Loucy (cell line): ENCODE measurements around the gene NFYB.

ENCODE experiments used
- H2AFZ ChIP-seq: fragments of 200-600 bp; sonication (generic); 2 replicates; pipeline ENCODE4 v1.6.0; 2016; ENCODE audit warnings: antibody characterized with exemption, mild to moderate bottlenecking, low read length, moderate library complexity
- H3F3A ChIP-seq: fragments of 200-600 bp; 2 replicates; pipeline ENCODE4 v1.6.0; 2016; ENCODE audit warnings: antibody characterized with exemption, low read depth, mild to moderate bottlenecking
- H3K27me3 ChIP-seq: fragments of 200-600 bp; sonication (generic); 2 replicates; pipeline ENCODE4 v1.6.1; 2014; ENCODE audit warnings: low read length, mild to moderate bottlenecking; ENCODE audit not compliant: insufficient read depth, poor library complexity, severe bottlenecking
- H3K36me3 ChIP-seq: fragments of 200-600 bp; sonication (generic); 2 replicates; pipeline ENCODE4 v1.6.1; 2016; ENCODE audit warnings: low read length; ENCODE audit not compliant: insufficient read depth
- H3K4me1 ChIP-seq: fragments of 200-600 bp; sonication (generic); 2 replicates; pipeline ENCODE4 v1.5.1; 2014; ENCODE audit warnings: low read length, mild to moderate bottlenecking; ENCODE audit not compliant: insufficient read depth, poor library complexity, severe bottlenecking
- H3K4me2 ChIP-seq: fragments of 200-600 bp; sonication (generic); 2 replicates; pipeline ENCODE4 v1.6.0; 2014; ENCODE audit warnings: antibody characterized with exemption, low read length, low read depth, mild to moderate bottlenecking; ENCODE audit not compliant: poor library complexity, severe bottlenecking
- H3K4me3 ChIP-seq: fragments of 200-600 bp; sonication (generic); 2 replicates; pipeline ENCODE4 v1.5.1; 2014; ENCODE audit warnings: low read length, mild to moderate bottlenecking, mixed read lengths; ENCODE audit not compliant: poor library complexity, severe bottlenecking
- H3K79me2 ChIP-seq: fragments of 200-600 bp; sonication (generic); 2 replicates; pipeline ENCODE4 v1.6.1; 2014; ENCODE audit warnings: low read length; ENCODE audit not compliant: insufficient read depth
- H3K9ac ChIP-seq: fragments of 200-600 bp; sonication (generic); 2 replicates; pipeline ENCODE4 v1.6.0; 2014; ENCODE audit warnings: mild to moderate bottlenecking, low read depth, low read length, moderate library complexity; ENCODE audit not compliant: poor library complexity, severe bottlenecking
- H3K9me2 ChIP-seq: fragments of 200-600 bp; sonication (generic); replicated peaks from 2 replicates; pipeline ENCODE4 v1.6.1; 2016; ENCODE audit warnings: low read depth, low read length, mixed read lengths
- H3K9me3 ChIP-seq: fragments of 200-600 bp; sonication (generic); 2 replicates; pipeline ENCODE4 v1.6.1; 2014; ENCODE audit warnings: mild to moderate bottlenecking, antibody characterized with exemption, low read length, low read depth; ENCODE audit not compliant: insufficient read depth
- H4K20me1 ChIP-seq: fragments of 200-600 bp; sonication (generic); 2 replicates; pipeline ENCODE4 v1.6.0; 2014; ENCODE audit warnings: antibody characterized with exemption, low read length, mild to moderate bottlenecking; ENCODE audit not compliant: insufficient read depth, poor library complexity, severe bottlenecking
- CTCF ChIP-seq: fragments of 200-600 bp; sonication (generic); conservative IDR thresholded peaks from 2 replicates; pipeline ENCODE4 v1.5.1; 2014; ENCODE audit warnings: mild to moderate bottlenecking, antibody characterized with exemption, low read length
- EZH2phosphoT487 ChIP-seq: fragments of 200-600 bp; IDR thresholded peaks from 2 replicates; pipeline ENCODE4 v1.6.1; 2018; ENCODE audit warnings: antibody characterized with exemption, mild to moderate bottlenecking, moderate library complexity, borderline replicate concordance

The NFYB gene

GRCh38 chr12:104182621-104183378, 44.8 kb upstream of the NFYB start:
- Histone ChIP-seq H3K36me3 (no peaks in the 10 kb centered on the region), H2AFZ (no peak overlapping the region), H3K9me3 (no peaks in the 10 kb centered on the region; the same call in 1 of the 2 replicates), H3K4me1 (peaks cover 4% of the 10 kb centered on the region), H3F3A (no peaks in the 10 kb centered on the region), H3K27me3 (no peaks in the 10 kb centered on the region), H3K9ac (no peak overlapping the region), H4K20me1 (no peaks in the 10 kb centered on the region), H3K4me3 (no peak overlapping the region), H3K9me2 (no peaks in the 10 kb centered on the region), H3K79me2 (no peaks in the 10 kb centered on the region), H3K4me2 (no peak overlapping the region)
- TF ChIP-seq EZH2phosphoT487 (no peak), CTCF (no peak)

- H3K79me2 ChIP-seq = no peaks in the 10 kb centered on the region
- H3K4me1 ChIP-seq = peaks cover 6% of the 10 kb centered on the region
- no peaks in the 10 kb centered on the region for H3F3A ChIP-seq
- no peaks in the 10 kb centered on the region; the same call in 1 of the 2 replicates for H3K9me3 ChIP-seq
- H4K20me1 ChIP-seq = no peaks in the 10 kb centered on the region
- no peaks in the 10 kb centered on the region for H3K9me2 ChIP-seq
- H2AFZ ChIP-seq = no peak overlapping the region
- H3K36me3 ChIP-seq = no peaks in the 10 kb centered on the region
- no peak overlapping the region for H3K9ac ChIP-seq
- H3K27me3 ChIP-seq = no peaks in the 10 kb centered on the region
- no peak for TF ChIP-seq CTCF
- no peak for TF ChIP-seq EZH2phosphoT487
- H3K4me2 ChIP-seq = no peak overlapping the region
- no peak overlapping the region for H3K4me3 ChIP-seq
Observed at GRCh38 chr12:104182144-104182543, 44.1 kb upstream of the NFYB start.

GRCh38 chr12:104181313-104181712, 43.3 kb upstream of the NFYB start:
- H3K36me3 ChIP-seq = no peaks in the 10 kb centered on the region
- no peaks in the 10 kb centered on the region for H3K27me3 ChIP-seq
- H3K4me1 ChIP-seq = peaks cover 6% of the 10 kb centered on the region
- H3K4me2 ChIP-seq = no peak overlapping the region
- no peak overlapping the region for H2AFZ ChIP-seq
- no peak overlapping the region for H3K9ac ChIP-seq
- H3F3A ChIP-seq = no peaks in the 10 kb centered on the region
- no peaks in the 10 kb centered on the region for H3K9me2 ChIP-seq
- no peak for TF ChIP-seq CTCF
- no peak for TF ChIP-seq EZH2phosphoT487
- H3K79me2 ChIP-seq = no peaks in the 10 kb centered on the region
- no peaks in the 10 kb centered on the region for H4K20me1 ChIP-seq
- H3K9me3 ChIP-seq = no peaks in the 10 kb centered on the region; the same call in 1 of the 2 replicates
- no peak overlapping the region for H3K4me3 ChIP-seq
